ENCODE data around the gene IKBKG. TPM values are rescaled to one million over a fixed set of nuclear protein-coding genes. Genes with fewer than 3 reads are reported as not detected.

IKBKG gene
- polyA plus RNA-seq, 1 donor (not counting 4 experiments of a cell fraction or from before 2014, with no cell fraction given), result 15.1 TPM

- FAIRE-seq (no peak), DNase-seq (ENCODE audit: low read depth, low spot score) (no peak)
- H3K27me3 ChIP-seq (ENCODE audit: control insufficient read depth, extremely low read depth, insufficient read depth, low read length), result no peaks in the 10 kb centered on the region
- no peak overlapping the region for H3K27ac ChIP-seq (ENCODE audit: control insufficient read depth, insufficient read depth, low read length)
- no peaks in the 10 kb centered on the region for H3K36me3 ChIP-seq (ENCODE audit: control insufficient read depth in 2 of 2, extremely low read depth in 1 of 2, insufficient read depth in 2 of 2, low read length in 2 of 2)
- no peak overlapping the region for H3K4me3 ChIP-seq (ENCODE audit: control insufficient read depth in 2 of 3, extremely low read depth in 1 of 3, insufficient read depth in 2 of 3, low read depth in 1 of 3, low read length in 3 of 3)
- H3K9me1 ChIP-seq (ENCODE audit: control insufficient read depth, extremely low read depth, insufficient read depth, low read length), result no peaks in the 10 kb centered on the region
- peaks cover 3% of the 10 kb centered on the region for H3K9me3 ChIP-seq (ENCODE audit: control insufficient read depth, low read depth, low read length)
- H2AFZ ChIP-seq (ENCODE audit: control insufficient read depth, low read length), result no peak overlapping the region
- no peaks in the 10 kb centered on the region for H3K4me1 ChIP-seq (ENCODE audit: control insufficient read depth, extremely low read depth, insufficient read depth, low read length)
- H3K4me2 ChIP-seq (ENCODE audit: control insufficient read depth, extremely low read depth, insufficient read depth, low read depth, low read length), result no peak overlapping the region
- TF ChIP-seq EZH2 (IDR thresholded peaks at IDR 0.05; ENCODE audit: low read length) (no peak), CTCF (optimal IDR thresholded peaks at IDR 0.05 in 1 of 3, IDR thresholded peaks at IDR 0.05 in 1 of 3, conservative IDR thresholded peaks at IDR 0.05 in 1 of 3; ENCODE audit: extremely low read depth in 1 of 3, insufficient read depth in 2 of 3, low read length in 3 of 3) (no peak)
- H3K9ac ChIP-seq (ENCODE audit: control insufficient read depth, extremely low read depth, insufficient read depth, low read length), result no peak overlapping the region
- dilution Hi-C loops (cut with MboI; ENCODE audit: extremely low pct_ligation_motif_present, low sequenced_read_pairs), result no loop called here
- H3K79me2 ChIP-seq (ENCODE audit: control insufficient read depth, insufficient read depth, low read length), result no peaks in the 10 kb centered on the region
- H4K20me1 ChIP-seq (ENCODE audit: control insufficient read depth, extremely low read depth, insufficient read depth, low read length), result no peaks in the 10 kb centered on the region
These were observed 41.7 kb upstream of the IKBKG start for GRCh38 chrX:154505734-154506133.

DNA sequence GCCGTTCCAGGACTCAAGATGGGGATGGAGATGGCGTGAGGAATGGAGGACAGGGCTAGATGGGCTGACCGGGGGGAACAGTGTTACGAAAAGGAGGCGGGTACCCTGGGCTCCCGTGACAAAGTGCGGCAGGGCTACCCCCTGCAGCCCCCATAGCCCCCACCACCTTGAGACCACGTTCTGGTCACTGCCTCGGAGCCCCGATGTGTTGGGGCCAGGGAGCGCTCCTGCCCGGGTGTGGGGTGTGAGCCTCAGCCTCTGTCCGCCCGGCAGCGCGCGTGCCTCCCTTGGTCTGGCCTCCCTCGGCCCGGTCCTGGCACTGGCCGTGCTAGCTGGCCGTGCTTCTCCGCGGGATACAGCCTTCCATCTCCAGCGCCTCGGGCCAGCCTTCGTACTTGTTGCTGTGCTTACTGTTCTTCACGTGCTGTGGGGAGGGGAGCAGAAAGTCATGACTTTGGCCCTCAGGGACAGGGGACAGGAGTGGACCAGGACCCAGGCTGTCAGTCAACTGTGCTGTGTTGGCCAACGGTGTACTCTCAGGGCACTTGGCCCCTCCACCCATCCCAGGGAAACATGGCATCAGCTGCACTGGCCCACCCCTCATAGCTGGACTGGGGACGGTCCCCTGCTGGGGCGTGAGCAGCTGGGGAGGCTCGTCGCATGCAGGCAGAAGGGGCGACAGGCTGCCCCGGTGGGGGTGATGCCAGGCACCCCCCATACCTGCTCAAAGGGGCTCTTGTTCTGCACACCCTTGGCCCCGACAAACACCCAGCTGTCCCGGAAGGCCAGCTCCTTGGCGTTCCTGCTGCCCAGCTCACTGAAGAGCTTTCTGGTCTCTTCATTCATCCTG lies 40.7 kb upstream of the IKBKG start:
- Histone ChIP-seq H3K36me3 (ENCODE audit: control insufficient read depth in 2 of 2, extremely low read depth in 1 of 2, insufficient read depth in 2 of 2, low read length in 2 of 2) (no peaks in the 10 kb centered on the region), H2AFZ (ENCODE audit: control insufficient read depth, low read length) (no peak overlapping the region), H3K9me1 (ENCODE audit: control insufficient read depth, extremely low read depth, insufficient read depth, low read length) (no peaks in the 10 kb centered on the region), H4K20me1 (ENCODE audit: control insufficient read depth, extremely low read depth, insufficient read depth, low read length) (no peaks in the 10 kb centered on the region), H3K4me1 (ENCODE audit: control insufficient read depth, extremely low read depth, insufficient read depth, low read length) (no peaks in the 10 kb centered on the region), H3K4me3 (ENCODE audit: control insufficient read depth in 2 of 3, extremely low read depth in 1 of 3, insufficient read depth in 2 of 3, low read depth in 1 of 3, low read length in 3 of 3) (no peak overlapping the region), H3K9me3 (ENCODE audit: control insufficient read depth, low read depth, low read length) (peaks cover 3% of the 10 kb centered on the region), H3K9ac (ENCODE audit: control insufficient read depth, extremely low read depth, insufficient read depth, low read length) (no peak overlapping the region), H3K27me3 (ENCODE audit: control insufficient read depth, extremely low read depth, insufficient read depth, low read length) (no peaks in the 10 kb centered on the region), H3K27ac (ENCODE audit: control insufficient read depth, insufficient read depth, low read length) (no peak overlapping the region), H3K4me2 (ENCODE audit: control insufficient read depth, extremely low read depth, insufficient read depth, low read depth, low read length) (no peak overlapping the region), H3K79me2 (ENCODE audit: control insufficient read depth, insufficient read depth, low read length) (no peaks in the 10 kb centered on the region)
- FAIRE-seq (no peak), DNase-seq (ENCODE audit: low read depth, low spot score) (no peak)
- dilution Hi-C loops (cut with MboI; ENCODE audit: extremely low pct_ligation_motif_present, low sequenced_read_pairs), result no loop called here
- TF ChIP-seq CTCF (optimal IDR thresholded peaks at IDR 0.05 in 1 of 3, IDR thresholded peaks at IDR 0.05 in 1 of 3, conservative IDR thresholded peaks at IDR 0.05 in 1 of 3; ENCODE audit: extremely low read depth in 1 of 3, insufficient read depth in 2 of 3, low read length in 3 of 3) (no peak), EZH2 (IDR thresholded peaks at IDR 0.05; ENCODE audit: low read length) (no peak)
